HG03469 (cell line): ENCODE data around the gene ZNF518A.
A peak's percentile ranks its signal among the peaks of the same experiment; 100 is the strongest.

Experiments used
- ATAC-seq: cut with Tn5 transposase; IDR thresholded peaks from one replicate; pipeline ENCODE4 v1.9.1; 2021; ENCODE audit warnings: mild to moderate bottlenecking, moderate library complexity, moderate number of reproducible peaks; ENCODE audit not compliant: unreplicated experiment

ZNF518A gene

GRCh38 chr10:96129387-96130325 is at the start of gene ZNF518A:
TSS of gene ZNF518A (plus strand) at chr10:96130297. CDS start at chr10:96156323, 26,026 bp downstream.
- ATAC-seq: peak; percentile 54

GRCh38 chr10:96082153-96082552 is 47.9 kb upstream of the ZNF518A start:
- ATAC-seq: no peak

- ATAC-seq: no peak
Observed at GRCh38 chr10:96082748-96083147, 47.3 kb upstream of the ZNF518A start.

- ATAC-seq: no peak
Observed at GRCh38 chr10:96089116-96089515, 41.0 kb upstream of the ZNF518A start.

- ATAC-seq: peak; percentile 60
Observed at GRCh38 chr10:96089670-96090462, 40.2 kb upstream of the ZNF518A start.

GRCh38 chr10:96090463-96090800 is 39.7 kb upstream of the ZNF518A start:
- no peak for ATAC-seq

- ATAC-seq: no peak
Observed at GRCh38 chr10:96092999-96093767, 36.9 kb upstream of the ZNF518A start.

- ATAC-seq: no peak
Observed at GRCh38 chr10:96093948-96094347, 36.1 kb upstream of the ZNF518A start.

- no peak for ATAC-seq
Observed at GRCh38 chr10:96096958-96097357, 33.1 kb upstream of the ZNF518A start.

- no peak for ATAC-seq
Observed at GRCh38 chr10:96097865-96098264, 32.2 kb upstream of the ZNF518A start.

- no peak for ATAC-seq
Observed at GRCh38 chr10:96107623-96108038, 22.5 kb upstream of the ZNF518A start.

- ATAC-seq: no peak
Observed at GRCh38 chr10:96112531-96112930, 17.6 kb upstream of the ZNF518A start.

- no peak for ATAC-seq
Observed at GRCh38 chr10:96118604-96119450, 11.3 kb upstream of the ZNF518A start.

- no peak for ATAC-seq
Observed at GRCh38 chr10:96122824-96123223, 7.3 kb upstream of the ZNF518A start.

GRCh38 chr10:96124230-96125141 is 5.6 kb upstream of the ZNF518A start:
- ATAC-seq: no peak

- ATAC-seq: no peak
Observed at GRCh38 chr10:96125142-96125515, 5.0 kb upstream of the ZNF518A start.

GRCh38 chr10:96130326-96130995 is 364 bp downstream of the ZNF518A start:
- peak; percentile 37 for ATAC-seq

- no peak for ATAC-seq
Observed at GRCh38 chr10:96131621-96132020, 1.5 kb downstream of the ZNF518A start.

GRCh38 chr10:96133135-96133534 is 3.0 kb downstream of the ZNF518A start:
- ATAC-seq: no peak
